HepG2 (cell line): Measurements from ENCODE around the gene SDR9C7.
"Not testable (repeated sequence)": the region's sequence is repeated elsewhere in the genome, so short reads cannot be mapped to it uniquely, and the experiment has no call there.

Experiments
- CHD4 ChIP-seq: fragments of 200-600 bp; sonication (generic); IDR thresholded peaks from 2 replicates; pipeline ENCODE4 v1.7.0; 2017; ENCODE audit warnings: mild to moderate bottlenecking, low read length, borderline replicate concordance
- REPIN1 ChIP-seq: sonication (generic); formaldehyde crosslinking; IDR thresholded peaks from 2 replicates; pipeline ENCODE4 v1.8.0; 2022; ENCODE audit warnings: missing genetic modification reagents, low read depth, mild to moderate bottlenecking, borderline replicate concordance
- TF ChIP-seq, protein P1 (sequence below): sonication (generic); formaldehyde crosslinking; IDR thresholded peaks from 2 replicates; pipeline ENCODE4 v1.5.0; 2020; ENCODE audit warnings: mild to moderate bottlenecking, missing genetic modification reagents, moderate library complexity
- TF ChIP-seq, protein P2 (sequence below): sonication (generic); formaldehyde crosslinking; IDR thresholded peaks from 2 replicates; pipeline ENCODE4 v1.8.1; 2023; ENCODE audit warnings: missing genetic modification reagents, mild to moderate bottlenecking, borderline replicate concordance

DNA sequence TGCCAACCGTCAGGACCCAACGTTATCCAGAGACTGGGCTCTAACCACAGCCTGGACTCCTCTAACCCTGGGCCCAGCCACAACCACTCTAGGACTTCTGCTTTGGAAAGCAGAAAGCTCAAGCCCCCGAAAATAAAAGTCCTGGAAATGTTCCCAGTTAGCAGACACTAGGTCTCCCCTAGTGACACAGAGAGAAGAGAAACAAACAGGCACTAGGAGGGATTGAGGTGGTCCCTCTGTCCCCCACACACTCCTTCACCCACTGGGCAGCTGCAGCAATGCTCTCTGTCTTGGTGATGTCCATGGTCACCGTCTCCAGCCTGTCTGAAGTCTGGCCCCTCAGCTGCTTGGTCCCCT, 6.7 kb upstream of the SDR9C7 start:
- not testable (repeated sequence) for TF ChIP-seq CHD4, REPIN1
- TF ChIP-seq, protein P1, sequence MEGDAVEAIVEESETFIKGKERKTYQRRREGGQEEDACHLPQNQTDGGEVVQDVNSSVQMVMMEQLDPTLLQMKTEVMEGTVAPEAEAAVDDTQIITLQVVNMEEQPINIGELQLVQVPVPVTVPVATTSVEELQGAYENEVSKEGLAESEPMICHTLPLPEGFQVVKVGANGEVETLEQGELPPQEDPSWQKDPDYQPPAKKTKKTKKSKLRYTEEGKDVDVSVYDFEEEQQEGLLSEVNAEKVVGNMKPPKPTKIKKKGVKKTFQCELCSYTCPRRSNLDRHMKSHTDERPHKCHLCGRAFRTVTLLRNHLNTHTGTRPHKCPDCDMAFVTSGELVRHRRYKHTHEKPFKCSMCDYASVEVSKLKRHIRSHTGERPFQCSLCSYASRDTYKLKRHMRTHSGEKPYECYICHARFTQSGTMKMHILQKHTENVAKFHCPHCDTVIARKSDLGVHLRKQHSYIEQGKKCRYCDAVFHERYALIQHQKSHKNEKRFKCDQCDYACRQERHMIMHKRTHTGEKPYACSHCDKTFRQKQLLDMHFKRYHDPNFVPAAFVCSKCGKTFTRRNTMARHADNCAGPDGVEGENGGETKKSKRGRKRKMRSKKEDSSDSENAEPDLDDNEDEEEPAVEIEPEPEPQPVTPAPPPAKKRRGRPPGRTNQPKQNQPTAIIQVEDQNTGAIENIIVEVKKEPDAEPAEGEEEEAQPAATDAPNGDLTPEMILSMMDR, result not testable (repeated sequence)
- TF ChIP-seq, protein P2, sequence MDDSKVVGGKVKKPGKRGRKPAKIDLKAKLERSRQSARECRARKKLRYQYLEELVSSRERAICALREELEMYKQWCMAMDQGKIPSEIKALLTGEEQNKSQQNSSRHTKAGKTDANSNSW, result not testable (repeated sequence)
